ENCODE measurements around the gene TRIO. TPM values are rescaled to one million over a fixed set of nuclear protein-coding genes. Genes with fewer than 3 reads are reported as not detected.

TRIO gene
- total RNA-seq, 1 donor from 2014 or later = 192 TPM

DNA sequence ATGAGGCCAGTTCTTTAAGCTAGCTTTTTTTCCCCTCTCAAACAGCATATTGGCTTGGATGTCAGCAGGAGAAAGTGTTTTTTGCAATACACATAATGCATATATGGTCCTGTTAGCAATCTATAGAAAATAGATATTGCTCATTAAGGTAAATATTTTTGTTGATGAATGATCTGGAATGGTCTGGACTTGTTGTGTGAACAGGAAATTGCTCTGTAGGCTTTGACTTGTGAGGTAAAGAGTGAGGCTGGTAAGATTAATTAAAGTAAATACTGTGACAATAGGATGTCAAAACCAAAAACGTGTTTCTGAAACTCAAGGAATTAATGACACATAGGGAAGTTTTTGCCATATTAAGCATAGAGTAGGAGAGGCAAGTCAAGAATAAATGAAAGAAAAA is 176.0 kb downstream of the TRIO start:
- DNase-seq (ENCODE audit: low spot score) = no peak
- ATAC-seq = no peak
- intact Hi-C loops (cut with DNase I) = no loop called here

DNA sequence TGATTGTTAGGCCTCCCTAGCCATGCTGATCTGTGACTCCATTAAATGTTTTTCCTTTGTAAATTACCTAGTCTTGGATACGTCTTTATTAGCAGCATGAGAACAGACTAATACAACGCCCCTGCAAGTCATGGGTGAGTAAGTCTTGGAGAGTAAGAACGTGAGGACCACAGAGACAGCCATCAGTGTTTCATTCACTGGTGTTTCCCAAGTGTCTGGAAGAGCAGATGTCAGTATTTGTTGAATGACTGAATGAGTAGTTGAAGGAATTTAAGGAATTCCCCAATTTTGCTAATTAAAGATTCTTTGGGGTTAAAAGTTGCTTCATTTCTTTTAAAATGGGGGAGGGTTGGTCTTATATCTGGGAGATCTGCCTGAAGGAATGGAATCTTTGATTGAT is 178.8 kb downstream of the TRIO start:
- intact Hi-C loops (cut with DNase I) = loop anchor here (5.0 kb wide), 1 partner anchor 2000 kb away; no protein-coding TSS in a partner anchor
- ATAC-seq (no peak), DNase-seq (ENCODE audit: low spot score) (no peak)

DNA sequence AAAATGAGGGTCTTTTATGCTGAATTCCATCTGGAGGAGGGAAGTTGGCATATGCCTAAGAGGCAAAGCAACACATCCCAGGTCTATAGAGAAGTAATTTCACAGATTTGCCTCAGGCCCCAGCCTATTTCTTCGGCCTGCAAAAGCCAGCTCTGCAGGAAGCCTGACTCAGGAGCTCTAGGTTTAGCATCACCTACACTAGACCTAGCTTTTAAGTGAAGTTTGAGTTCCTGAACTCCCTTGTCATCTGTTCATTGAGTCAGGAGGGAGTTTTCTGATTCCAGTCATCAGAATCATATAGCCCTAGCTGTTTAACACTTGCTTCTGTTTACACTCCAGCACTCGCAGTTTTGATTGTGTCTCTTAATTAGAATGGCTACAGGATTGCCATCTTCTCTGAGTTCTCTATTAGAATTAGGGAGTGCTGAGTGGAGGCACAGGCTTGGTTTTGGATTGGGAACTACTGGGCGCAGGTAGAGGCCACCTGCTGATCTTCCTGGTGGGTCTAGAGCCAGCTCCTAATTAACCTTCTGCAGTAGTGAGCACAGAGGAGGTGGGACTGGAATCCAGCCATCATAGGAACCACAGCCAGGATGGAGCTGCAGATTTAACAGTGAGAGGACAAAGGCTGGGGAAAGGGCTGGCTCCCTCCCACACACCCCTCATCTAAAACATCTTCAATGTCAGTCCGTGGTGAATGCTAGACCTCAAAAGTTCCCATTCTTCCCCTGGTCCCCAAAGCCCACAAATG is 179.5 kb downstream of the TRIO start:
- no peak for DNase-seq (ENCODE audit: low spot score)
- intact Hi-C loops (cut with DNase I) = loop anchor here (5.0 kb wide), 1 partner anchor 2000 kb away; no protein-coding TSS in a partner anchor
- ATAC-seq = no peak

DNA sequence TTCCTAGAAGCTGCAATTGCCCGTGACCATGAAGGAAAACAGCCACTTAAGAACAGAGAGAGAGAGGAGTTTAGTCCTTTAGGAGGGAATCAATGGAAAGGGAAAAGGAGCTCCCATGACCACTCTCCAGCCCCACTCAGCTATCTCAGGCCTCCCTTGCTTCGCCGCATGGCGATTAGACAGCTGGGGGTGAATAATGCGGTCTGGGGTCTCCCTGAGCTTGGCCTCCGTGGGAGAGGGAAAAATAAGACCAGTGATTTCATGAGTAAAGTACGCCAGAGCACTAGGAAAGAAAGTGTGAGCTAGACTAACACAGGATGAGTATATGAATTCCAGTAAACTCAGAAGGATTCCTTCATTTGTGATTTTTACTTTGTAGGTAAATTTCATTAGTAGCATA is 180.3 kb downstream of the TRIO start:
- intact Hi-C loops (cut with DNase I) = loop anchor here (5.0 kb wide), 1 partner anchor 1999 kb away; no protein-coding TSS in a partner anchor
- DNase-seq (ENCODE audit: low spot score) (no peak), ATAC-seq (no peak)

DNA sequence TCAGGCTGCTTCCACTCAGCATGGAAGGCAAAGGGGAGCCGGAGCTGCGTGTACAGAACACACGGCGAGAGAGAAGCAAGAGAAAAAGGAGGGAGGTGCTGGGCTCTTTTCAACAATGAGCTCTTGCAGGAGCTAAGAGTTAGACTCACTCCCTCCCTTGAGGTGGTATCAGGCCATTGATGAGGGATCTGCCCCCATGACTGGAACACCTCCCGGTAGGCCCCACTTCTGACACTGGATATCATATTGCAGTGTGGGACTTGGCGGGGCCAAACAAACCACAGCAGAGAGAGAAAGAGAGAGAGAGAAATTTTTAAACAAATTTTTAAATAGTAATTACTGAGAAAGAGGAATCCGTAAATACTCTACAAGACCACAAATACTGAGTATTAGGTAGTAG is 182.2 kb downstream of the TRIO start:
- ATAC-seq (no peak), DNase-seq (ENCODE audit: low spot score) (no peak)
- intact Hi-C loops (cut with DNase I) = no loop called here

DNA sequence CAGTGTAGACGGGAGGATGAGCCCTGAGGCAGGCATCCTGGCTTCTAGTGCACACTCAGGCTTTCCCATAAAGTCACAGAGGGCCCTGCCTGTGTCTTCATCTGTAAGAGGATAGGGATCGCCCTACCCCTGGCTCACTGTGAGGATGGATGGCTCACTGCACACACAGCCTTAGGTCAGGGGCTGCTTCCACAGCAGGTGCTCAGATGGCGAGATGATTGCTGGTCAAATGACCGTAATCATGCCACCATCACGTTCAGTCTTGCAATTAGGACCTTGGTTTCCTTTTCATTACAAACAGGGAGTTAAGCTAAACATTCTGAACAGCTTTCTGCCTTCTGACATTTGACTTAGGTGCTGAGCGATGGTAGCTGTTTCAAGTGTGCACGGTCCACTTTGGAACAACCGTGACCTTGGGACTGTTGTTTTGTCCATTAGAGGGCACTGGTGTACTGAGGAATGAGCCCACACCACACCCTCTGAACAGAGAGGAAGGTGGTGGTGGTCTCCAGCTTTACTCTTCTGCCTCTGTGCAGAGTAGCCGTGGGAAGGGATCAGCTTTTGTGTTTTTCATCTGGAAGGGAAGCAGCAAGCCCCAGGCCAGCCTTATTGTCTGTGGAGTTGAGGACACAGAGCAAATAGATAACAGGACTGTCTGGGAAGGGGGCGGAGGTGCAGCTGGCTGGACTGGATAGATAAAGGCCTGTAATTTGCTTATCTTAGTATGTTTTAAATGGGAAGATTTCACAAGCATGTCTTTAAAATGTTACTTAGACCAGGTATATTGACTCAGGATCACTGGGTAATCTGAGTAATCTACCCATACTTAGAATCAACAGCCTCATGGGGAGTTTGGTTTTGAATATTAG is 183.1 kb downstream of the TRIO start:
- DNase-seq (ENCODE audit: low spot score) = no peak
- intact Hi-C loops (cut with DNase I) = no loop called here
- ATAC-seq = no peak

DNA sequence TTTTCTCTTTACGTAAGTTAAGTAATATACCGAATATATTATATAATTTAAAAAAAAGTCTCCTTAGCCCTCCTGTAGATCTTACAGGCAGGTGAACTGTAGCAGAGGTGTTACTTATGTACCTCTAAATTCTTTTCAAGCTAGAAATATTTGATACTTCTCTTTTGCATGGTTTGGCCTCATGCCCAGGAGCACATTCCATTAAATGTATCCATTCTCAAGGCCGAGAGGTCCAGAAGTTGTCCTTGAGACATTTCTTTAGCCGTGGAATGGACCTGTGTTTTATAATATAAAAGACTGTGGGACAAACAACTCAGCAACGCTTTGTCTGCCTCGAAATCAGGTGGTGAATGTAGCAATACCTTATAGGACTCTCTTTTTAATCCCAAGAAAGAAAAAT is 184.5 kb downstream of the TRIO start:
- ATAC-seq = no peak
- DNase-seq (ENCODE audit: low spot score) = no peak
- intact Hi-C loops (cut with DNase I) = no loop called here

DNA sequence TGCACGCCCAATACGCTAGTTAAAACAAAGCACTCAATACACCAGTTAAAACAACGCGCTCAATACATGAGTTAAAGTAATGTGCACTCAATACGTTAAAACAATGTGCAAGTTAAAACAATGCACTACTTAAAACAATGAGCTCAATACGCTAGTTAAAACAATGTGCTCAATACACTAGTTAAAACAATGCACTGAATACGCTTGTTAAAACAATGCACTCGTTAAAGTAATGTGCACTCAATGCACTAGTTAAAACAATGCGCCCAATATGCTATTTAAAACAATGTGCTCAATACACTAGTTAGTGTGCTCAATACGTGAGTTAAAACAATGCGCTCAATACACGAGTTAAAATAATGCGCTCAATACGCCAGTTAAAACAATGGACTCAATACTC is 185.0 kb downstream of the TRIO start:
- ATAC-seq (no peak), DNase-seq (ENCODE audit: low spot score) (no peak)
- intact Hi-C loops (cut with DNase I) = no loop called here

DNA sequence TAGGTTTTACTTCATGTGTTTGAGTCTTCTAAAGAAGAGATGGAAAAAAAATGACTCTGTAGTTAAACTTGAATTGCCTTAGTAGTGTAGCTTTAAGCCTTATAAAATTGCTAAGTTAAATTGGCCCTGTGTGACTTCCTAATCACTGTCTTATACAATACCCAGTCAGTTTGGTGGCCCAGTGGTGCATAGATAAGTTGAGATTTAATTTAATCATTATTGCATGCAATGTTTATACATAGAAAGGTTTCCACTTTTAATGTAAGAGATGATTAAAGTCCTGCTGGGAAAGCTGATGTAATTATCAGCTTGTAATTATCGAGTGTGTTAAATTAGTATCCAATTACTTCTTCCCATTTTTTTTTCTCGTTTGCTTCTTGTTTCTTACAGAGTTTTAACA is 187.1 kb downstream of the TRIO start:
- intact Hi-C loops (cut with DNase I) = no loop called here

DNA sequence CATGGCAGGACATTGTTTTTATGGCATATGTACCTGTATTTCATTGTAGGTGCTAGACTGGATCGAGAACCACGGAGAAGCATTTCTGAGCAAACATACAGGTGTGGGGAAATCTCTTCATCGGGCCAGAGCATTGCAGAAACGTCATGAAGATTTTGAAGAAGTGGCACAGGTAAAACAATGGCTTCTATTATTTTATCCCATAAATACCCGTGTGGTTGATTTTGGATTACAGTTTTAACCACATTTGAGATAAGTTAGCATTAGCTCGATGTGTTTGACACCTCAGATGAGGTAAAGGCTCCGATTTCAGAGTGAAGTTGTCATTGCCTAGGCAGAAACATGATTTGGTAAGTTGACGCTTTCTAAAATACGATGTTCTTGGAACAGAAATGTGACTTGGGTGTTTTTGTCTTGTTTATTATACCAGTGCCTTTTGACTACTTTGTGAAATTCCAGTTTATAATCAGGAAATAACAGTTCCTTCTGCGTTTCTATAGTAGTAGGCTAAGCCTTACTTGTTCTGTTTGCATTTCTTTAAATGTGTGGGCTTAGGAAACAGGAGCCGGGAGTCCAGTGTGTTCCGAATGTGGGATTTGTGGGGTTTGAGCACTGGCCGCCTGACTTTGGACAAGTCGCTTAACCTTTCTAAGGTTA is 187.7 kb downstream of the TRIO start:
- intact Hi-C loops (cut with DNase I) = no loop called here

More for the DNA sequence above, 187.1 kb downstream of the TRIO start:
- DNase-seq (ENCODE audit: low spot score) (no peak), ATAC-seq (no peak)

DNA sequence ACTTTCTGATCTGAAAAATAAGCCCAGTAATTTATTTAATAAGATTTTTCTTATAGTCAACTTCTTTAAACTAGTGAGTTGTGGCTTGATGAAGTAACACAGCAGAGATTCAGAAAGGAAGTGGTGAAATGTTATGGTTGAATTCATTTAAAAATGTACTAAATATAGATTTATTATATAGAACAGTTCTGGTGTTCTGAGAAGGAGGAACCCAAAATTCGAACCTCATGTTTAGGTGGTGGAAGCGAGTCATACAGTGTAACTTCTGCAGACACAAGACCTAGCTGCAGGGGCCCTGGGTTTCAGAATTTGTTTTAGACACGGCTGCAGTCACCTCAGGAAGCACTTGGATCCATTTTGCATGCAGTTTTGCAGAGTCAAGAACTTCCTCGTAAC is 188.2 kb downstream of the TRIO start:
- intact Hi-C loops (cut with DNase I) = no loop called here
- ATAC-seq = no peak
- DNase-seq (ENCODE audit: low spot score) = no peak

More for the DNA sequence above, 187.7 kb downstream of the TRIO start:
- no peak for DNase-seq (ENCODE audit: low spot score)
- no peak for ATAC-seq

DNA sequence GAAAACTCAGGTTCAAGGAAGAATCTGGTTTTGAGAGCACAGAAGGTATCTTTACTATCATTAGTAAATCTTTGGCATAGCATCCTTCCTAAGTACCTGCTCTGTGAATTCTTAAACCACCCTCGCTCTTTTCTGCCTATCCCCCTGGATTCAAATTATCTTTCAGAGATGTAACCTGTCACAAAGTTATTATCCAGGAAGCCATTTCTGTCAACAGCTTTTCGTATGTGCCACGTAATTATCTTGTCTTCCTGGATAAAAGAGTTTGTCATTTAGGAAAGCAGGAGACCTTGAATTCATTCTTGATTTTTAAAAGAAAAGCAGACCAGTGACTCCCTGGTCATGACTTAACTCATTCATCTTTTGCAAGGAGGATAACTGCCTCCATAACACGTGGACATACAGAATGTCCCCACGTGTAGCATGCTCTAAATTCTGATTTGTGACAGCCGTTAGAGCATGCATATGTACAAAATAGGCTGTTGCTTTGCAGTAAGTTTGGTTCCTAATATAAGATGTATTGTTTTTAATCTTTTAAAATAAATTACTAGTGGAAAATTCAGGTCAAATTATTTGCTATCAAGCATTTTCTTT is 189.0 kb downstream of the TRIO start:
- intact Hi-C loops (cut with DNase I) = no loop called here
- DNase-seq (ENCODE audit: low spot score) (no peak), ATAC-seq (no peak)

DNA sequence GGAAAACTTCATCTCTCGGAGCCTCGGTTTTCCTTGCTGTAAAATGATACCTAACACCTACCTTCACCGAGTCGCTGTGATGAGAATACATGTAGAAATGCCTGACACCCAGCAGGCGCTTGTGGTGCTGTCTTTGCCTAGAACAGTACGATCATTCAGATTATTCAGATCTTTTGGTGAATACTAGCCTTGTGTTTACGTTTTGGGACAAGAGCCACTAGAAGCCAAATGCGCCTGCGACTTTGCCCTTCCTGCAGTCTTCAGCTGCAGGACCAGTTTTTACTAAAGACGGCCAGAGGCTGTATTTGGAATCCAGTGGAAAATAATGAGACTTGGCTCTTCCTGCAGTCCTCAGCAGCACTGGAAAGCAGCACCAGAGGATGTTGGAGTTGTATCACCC is 189.6 kb downstream of the TRIO start:
- intact Hi-C loops (cut with DNase I) = no loop called here
- DNase-seq (ENCODE audit: low spot score) (no peak), ATAC-seq (no peak)

DNA sequence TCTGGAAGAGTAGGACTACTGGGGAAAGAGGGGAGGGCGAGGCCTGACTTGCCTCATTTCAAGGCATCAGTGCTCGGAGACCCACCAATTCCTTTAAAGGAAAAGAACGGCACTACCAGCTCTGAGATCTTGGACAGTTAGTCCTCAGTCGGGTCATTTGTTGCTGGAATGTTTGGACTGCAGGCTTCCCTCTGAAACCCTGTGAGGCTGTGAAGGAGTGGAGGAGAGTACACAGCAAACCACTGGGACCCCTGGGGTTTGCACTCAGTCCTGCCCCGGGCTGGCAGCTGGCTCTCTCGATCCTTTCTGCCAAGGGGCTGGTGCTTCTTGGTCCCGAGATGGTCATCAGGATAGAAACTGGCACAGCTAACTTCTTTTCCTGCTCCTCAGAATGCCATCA is 194.5 kb downstream of the TRIO start:
- ATAC-seq = peak; percentile 42
- DNase-seq (ENCODE audit: low spot score) = no peak
- intact Hi-C loops (cut with DNase I) = no loop called here

DNA sequence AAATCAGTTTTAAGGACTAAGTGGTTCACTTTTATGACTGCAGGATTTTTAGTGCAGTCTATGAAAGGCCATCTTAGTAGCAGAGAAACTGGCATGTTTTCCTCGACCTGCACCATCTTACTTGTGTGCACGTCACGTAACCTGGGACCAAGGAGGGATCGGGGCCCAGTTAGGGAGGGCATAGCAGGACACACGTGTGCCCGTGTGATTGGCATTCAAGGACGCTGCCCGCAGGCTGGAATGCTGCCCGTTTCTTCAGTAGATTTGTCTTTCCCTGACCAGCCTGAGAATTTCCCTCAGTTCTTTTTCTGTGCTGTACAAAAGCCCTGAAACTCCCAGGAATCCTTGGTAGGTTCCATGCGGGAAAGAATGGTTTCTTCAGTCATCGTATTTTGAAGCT is 196.3 kb downstream of the TRIO start:
- no peak for ATAC-seq
- intact Hi-C loops (cut with DNase I) = no loop called here
- DNase-seq (ENCODE audit: low spot score) = no peak

DNA sequence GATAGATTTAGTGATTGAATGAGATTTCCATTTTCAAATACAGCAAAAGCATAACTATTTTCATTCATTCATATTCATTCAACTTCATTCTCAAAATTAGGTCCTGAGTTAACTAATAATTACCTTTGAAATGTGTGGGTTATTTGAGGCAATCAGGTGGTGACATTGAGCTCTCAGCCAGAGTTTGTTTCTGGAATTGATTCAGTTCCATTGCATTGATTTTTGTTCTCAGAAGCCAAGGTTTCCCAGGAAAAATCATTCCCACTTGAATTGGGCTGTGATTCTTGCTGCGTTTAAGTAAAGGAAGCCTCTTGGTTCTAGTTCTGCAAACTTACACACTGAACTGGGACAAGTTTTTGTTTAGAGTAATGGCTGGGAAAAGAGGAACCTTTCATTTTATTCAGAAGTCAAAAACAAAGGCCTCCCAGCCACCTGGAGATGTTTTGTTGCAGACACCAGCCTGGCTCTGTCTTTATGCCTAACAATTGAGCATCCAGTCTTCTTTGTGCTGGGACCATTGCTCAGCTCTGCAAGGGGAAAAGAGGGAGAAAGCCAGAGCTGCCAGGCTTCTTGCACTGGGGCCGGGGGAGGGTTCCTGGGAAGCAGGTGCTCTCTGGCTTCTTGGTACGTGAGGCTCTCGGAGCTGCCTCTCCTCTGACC is 198.6 kb downstream of the TRIO start:
- DNase-seq (ENCODE audit: low spot score) (no peak), ATAC-seq (no peak)
- intact Hi-C loops (cut with DNase I) = no loop called here

DNA sequence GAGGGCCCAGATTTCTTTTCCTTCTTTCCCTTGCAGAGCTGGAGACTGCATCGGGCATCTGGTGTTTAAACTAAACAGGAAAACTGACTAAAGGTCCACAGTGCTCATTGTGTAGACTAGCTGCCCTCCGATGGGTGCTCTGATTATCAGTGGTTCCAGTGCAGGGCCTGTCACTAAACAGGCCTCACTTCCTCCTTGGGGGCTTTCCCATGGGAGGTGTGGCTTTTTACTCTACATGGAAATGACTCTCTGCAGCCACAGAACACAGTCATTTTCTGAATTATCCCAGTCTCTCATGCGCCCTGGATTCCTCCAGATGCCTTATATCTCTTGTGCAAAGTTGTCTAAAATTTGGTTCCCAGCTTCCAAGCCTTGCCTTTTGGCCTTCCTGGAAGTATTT is 199.2 kb downstream of the TRIO start:
- DNase-seq (ENCODE audit: low spot score) = no peak
- intact Hi-C loops (cut with DNase I) = no loop called here
- peak; percentile 56 for ATAC-seq

DNA sequence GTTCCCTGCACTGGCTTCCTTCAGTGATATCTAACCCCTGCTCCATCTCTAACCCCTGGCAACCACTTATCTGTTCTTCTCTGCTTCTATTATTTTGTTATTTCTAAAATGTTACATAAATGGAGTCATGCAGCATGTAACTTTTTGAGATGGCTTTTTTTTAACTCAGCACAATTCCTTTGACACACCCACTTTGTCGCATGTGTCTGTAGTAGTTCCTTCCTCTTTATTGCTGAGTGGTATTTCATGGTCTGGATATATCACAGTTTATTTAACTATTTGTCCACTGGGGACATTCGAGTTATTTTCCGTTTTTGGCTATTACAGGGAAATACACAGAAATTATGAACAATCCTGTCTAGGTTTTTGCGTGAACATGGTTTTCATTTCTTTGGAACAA is 200.2 kb downstream of the TRIO start:
- intact Hi-C loops (cut with DNase I) = no loop called here
- ATAC-seq (no peak), DNase-seq (ENCODE audit: low spot score) (no peak)

DNA sequence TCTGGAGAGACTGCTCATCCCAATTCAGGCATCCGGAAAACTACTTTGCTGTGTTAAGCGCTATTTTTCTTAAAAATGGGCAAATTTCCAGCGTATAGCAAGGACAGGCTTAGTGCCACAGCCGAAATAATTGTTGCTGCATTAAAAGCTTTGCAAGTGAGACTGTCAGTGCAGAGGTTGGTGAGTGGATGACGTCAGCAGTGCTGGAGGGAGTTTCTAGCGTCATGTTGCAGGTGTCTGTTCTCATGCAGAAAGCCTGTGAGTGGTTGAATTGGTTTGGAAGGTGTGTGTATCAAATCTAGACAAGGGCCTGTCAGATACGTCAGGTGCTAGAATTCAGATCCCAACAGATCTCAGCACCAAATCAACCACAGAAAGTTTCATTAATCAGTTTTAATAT is 204.4 kb downstream of the TRIO start:
- DNase-seq (ENCODE audit: low spot score) (no peak), ATAC-seq (no peak)
- intact Hi-C loops (cut with DNase I) = no loop called here
